ENCODE measurements around the gene BMPR1A. TPM values are rescaled to one million over a fixed set of nuclear protein-coding genes. Genes with fewer than 3 reads are reported as not detected.
"Not testable (repeated sequence)": the region's sequence is repeated elsewhere in the genome, so short reads cannot be mapped to it uniquely, and the experiment has no call there.

The BMPR1A gene
- total and polyA plus RNA-seq, 2 donors = 36.6 to 128 TPM

DNA sequence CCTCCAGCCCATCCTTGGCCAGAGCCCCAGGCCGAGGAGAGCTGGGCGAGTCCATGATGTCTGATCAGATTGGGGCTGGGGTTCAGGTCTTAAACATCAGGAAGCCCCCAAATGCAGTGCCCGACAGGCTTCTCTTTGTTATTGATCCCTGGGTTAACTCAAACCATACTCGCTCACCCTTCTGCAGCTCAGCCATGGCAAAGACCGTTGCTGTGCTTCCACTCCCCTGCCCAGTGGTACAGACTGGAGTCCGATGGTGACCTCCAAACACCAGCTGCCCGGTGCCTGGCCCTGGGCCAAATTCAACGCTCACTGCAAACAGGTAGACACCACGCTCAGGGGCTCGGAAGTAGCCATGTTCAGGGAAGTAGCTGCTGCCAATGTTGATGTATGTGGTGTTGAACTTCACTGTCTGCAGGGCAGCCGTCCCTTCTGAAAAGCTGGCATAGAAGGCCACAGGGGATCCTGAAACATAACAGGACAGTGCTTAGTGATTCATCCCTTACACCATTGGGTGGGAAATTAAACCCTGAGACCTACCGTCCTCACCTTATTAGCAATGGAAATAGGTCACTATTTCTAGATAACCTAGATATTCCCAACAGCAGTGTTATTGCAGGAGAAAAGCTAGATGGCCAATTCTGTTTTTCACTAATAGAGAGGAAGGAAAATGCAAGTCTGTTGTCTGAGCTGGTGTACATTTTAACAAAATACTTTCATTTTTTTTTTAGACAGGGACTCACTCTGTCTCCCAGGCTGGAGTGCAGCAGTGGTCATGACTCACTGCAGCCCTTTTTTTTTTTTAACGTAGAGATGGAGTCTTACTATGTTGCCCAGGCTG lies 180.5 kb downstream of the BMPR1A start:
- no peaks in the 10 kb centered on the region for H3K4me1 ChIP-seq (ENCODE audit: insufficient read depth)
- no peak overlapping the region for H3K4me3 ChIP-seq (ENCODE audit: low read depth, low read length)
- H3K36me3 ChIP-seq (ENCODE audit: insufficient read depth) = no peaks in the 10 kb centered on the region
- WGBS = 73% methylated on average over 13 of the region's 13 CpGs
- H3K27ac ChIP-seq (ENCODE audit: low read depth) = no peak overlapping the region
- no peak for DNase-seq (ENCODE audit: extremely low spot score)

DNA sequence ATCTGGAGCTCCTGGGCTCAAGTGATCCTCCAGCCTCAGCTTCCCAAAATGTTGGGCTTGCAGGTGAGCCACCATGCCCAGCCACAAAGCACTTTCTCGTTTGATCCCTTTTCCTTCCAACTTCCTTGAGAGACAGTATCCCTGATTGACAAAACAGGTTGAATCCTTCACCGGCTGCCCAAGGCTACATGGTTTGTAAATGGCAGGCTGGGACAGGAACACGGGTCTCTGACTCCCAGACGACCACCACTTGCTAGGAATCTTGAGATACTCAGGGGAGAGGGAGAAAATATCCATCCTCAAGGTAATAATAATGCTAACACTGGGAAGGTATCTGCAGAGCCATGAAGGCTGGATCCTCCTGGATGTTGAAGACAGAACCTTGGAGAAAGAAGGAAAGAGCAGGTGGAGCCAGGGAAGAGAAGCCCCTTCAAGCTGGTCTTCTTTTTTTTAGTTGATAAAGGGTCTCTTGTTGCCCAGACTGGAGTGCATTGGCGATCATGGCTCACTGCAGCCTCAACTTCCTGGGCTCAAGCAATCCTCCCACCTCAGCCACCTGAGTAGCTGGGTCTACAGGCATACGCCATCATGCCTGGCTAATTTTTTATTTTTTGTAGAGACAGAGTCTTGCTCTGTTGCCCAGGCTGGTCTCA lies 181.2 kb downstream of the BMPR1A start:
- Histone ChIP-seq H3K36me3 (ENCODE audit: insufficient read depth) (no peaks in the 10 kb centered on the region), H3K4me1 (ENCODE audit: insufficient read depth) (no peaks in the 10 kb centered on the region), H3K27ac (ENCODE audit: low read depth) (no peak overlapping the region), H3K4me3 (ENCODE audit: low read depth, low read length) (no peak overlapping the region)
- DNase-seq (ENCODE audit: extremely low spot score) = no peak
- WGBS = 77% methylated on average over 6 of the region's 6 CpGs

DNA sequence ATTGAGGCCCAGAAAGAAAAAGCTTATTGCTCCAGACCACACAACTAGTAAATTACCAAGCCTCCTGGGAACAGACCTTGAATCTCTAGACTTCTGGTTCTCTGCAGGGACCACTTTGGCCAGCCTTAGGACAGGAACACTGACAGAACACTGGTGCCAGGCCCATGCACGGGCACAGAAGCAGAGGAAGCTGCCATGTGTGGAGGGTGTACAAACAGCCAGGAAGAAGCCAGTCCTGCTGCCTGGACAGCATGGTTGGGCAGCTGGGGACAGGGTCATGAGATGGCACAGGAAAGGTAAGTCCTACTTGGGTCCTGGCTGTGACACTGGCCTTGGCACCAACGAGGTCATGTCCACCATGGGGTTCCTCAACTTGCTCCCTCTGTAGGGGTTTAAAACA lies 181.8 kb downstream of the BMPR1A start:
- no peaks in the 10 kb centered on the region for H3K4me1 ChIP-seq (ENCODE audit: insufficient read depth)
- DNase-seq (ENCODE audit: extremely low spot score) = no peak
- 84% methylated on average over 2 of the region's 2 CpGs for WGBS
- H3K27ac ChIP-seq (ENCODE audit: low read depth) = no peak overlapping the region
- H3K36me3 ChIP-seq (ENCODE audit: insufficient read depth) = no peaks in the 10 kb centered on the region
- H3K4me3 ChIP-seq (ENCODE audit: low read depth, low read length) = no peak overlapping the region

DNA sequence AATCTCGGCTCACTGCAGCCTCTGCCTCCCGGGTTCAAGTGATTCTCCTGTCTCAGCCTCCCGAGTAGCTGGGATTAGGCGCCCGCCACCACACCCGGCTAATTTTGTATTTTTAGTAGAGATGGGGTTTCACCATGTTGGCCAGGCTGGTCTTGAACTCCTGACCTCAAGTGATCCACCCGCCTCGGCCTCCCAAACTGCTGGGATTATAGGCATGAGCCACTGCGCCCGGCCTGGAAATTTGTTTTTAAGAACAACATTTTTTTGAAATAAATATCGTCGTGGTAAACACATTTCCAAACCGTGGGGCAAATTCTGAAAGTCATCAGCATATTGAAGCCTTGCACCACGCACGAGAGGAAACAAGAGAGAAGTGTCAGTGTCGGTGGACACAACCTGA lies 183.7 kb downstream of the BMPR1A start:
- not testable (repeated sequence) for H3K4me1 ChIP-seq (ENCODE audit: insufficient read depth); H3K36me3 ChIP-seq (ENCODE audit: insufficient read depth); DNase-seq (ENCODE audit: extremely low spot score); H3K4me3 ChIP-seq (ENCODE audit: low read depth, low read length); H3K27ac ChIP-seq (ENCODE audit: low read depth)
- 85% methylated on average over 16 of the region's 16 CpGs for WGBS

DNA sequence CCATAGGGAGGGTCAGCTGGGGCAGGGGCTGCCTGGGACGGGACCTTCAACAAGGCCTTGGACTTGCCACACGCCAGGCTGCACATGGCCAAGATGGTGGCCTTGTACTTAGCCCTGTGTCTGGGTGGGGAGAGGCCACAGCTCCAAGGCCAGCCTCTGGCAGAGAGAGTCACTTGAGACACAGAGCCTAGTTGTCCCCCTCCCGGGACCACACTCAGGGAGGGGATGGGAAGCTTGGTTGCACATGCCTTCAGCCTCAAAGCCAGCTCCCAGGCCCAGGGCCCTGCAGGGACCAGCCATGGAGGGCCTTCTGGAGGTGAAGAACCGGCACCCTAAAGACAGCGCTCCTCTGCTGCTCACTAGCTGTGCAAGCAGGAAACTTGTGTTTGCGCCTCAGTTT lies 184.3 kb downstream of the BMPR1A start:
- no peaks in the 10 kb centered on the region for H3K4me1 ChIP-seq (ENCODE audit: insufficient read depth)
- no peaks in the 10 kb centered on the region for H3K36me3 ChIP-seq (ENCODE audit: insufficient read depth)
- DNase-seq (ENCODE audit: extremely low spot score) = no peak

DNA sequence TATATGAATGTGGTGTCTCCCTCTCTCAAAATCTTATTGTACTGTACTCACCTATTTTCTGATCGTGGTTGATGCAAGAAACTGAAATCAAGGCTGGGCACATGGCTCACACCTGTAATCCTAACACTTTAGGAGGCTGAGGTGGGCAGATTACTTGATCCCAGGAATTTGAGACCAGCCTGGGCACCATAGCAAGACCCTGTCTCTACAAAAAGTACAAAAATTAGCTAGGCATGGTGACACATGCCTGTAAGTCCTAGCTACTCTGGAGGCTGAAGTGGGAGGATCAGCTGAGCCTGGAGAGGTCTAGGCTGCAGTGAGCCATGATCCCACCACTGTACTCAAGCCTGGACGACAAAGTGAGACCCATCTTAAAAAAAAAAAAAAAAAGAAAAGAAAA lies 185.0 kb downstream of the BMPR1A start:
- H3K4me1 ChIP-seq (ENCODE audit: insufficient read depth) = no peaks in the 10 kb centered on the region
- 85% methylated on average over 2 of the region's 2 CpGs for WGBS
- H3K36me3 ChIP-seq (ENCODE audit: insufficient read depth) = no peaks in the 10 kb centered on the region
- H3K4me3 ChIP-seq (ENCODE audit: low read depth, low read length) = no peak overlapping the region
- no peak overlapping the region for H3K27ac ChIP-seq (ENCODE audit: low read depth)
- DNase-seq (ENCODE audit: extremely low spot score) = no peak

More for the DNA sequence above, 184.3 kb downstream of the BMPR1A start:
- H3K4me3 ChIP-seq (ENCODE audit: low read depth, low read length) = no peak overlapping the region
- WGBS = 86% methylated on average over 6 of the region's 6 CpGs
- no peak overlapping the region for H3K27ac ChIP-seq (ENCODE audit: low read depth)

DNA sequence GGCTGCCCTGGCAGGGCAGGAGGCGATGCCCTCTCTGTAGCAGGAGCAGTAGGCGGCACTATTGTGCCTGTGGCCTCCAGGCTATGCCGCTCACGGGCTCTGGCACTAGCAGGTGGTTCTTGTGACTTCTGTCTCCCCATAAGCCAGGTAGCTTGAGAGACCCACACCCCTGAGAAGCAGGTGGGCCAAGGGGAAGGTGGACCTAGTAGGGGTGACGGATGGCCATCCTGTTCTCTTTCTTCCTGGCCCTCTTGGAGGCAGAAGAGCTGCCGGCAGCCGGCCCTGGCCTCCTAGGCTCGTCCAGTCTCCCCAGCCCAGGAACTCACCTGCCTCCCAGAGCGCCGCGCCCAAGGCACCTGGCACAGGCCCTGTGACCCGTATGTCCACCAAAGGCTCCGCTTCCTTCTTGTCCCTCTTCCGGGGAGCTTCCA lies 185.6 kb downstream of the BMPR1A start:
- H3K27ac ChIP-seq (ENCODE audit: low read depth) = no peak overlapping the region
- H3K4me3 ChIP-seq (ENCODE audit: low read depth, low read length) = no peak overlapping the region
- H3K4me1 ChIP-seq (ENCODE audit: insufficient read depth) = no peaks in the 10 kb centered on the region
- H3K36me3 ChIP-seq (ENCODE audit: insufficient read depth) = no peaks in the 10 kb centered on the region
- 94% methylated on average over 14 of the region's 14 CpGs for WGBS
- DNase-seq (ENCODE audit: extremely low spot score) = no peak

DNA sequence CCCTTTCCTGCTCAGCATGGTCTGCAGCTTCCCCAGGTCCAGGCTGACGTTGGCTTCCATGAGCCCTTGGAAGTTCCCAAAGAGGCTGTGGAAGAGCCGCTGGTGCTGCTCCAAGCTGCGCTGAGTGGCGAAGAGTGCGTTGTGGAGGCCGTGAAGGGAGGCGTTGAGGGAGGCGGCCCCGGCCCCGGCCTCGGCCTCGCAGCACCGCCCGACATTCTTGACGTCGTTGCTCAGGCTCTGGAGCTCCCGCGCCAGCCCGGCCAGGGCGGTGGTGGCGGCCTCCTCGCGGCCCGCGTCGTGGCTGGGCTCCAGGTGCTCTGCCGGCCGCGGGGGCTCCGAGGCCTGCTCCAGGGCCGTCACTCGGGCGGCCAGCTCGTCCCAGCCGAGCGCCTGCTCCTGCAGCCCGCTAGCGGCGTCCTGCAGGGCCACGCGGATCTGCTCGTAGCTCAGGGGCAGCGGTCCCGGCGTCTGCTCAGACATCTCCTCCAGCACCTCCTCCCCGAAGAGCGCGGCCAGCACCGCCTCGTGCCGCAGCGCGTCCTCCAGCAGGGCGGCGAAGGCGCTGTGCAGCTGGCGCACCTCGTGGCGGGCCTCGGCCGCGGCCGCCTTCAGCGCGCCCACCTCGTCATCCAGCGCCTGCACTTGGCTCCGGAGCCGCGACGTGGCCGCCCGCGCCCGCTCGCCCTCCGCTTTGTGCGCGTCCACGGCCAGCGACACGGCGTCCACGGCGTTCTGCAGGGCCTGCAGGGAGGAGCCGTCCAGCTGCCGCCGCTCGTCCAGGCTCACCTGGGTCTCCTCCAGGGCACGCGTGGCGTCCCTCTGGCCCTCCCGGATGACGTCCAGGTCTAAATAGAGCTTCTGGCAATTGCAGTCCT lies 186.3 kb downstream of the BMPR1A start:
- Histone ChIP-seq H3K27ac (ENCODE audit: low read depth) (no peak overlapping the region), H3K4me3 (ENCODE audit: low read depth, low read length) (no peak overlapping the region), H3K36me3 (ENCODE audit: insufficient read depth) (no peaks in the 10 kb centered on the region), H3K4me1 (ENCODE audit: insufficient read depth) (no peaks in the 10 kb centered on the region)
- DNase-seq (ENCODE audit: extremely low spot score) = no peak
- 60% methylated on average over 94 of the region's 94 CpGs for WGBS

DNA sequence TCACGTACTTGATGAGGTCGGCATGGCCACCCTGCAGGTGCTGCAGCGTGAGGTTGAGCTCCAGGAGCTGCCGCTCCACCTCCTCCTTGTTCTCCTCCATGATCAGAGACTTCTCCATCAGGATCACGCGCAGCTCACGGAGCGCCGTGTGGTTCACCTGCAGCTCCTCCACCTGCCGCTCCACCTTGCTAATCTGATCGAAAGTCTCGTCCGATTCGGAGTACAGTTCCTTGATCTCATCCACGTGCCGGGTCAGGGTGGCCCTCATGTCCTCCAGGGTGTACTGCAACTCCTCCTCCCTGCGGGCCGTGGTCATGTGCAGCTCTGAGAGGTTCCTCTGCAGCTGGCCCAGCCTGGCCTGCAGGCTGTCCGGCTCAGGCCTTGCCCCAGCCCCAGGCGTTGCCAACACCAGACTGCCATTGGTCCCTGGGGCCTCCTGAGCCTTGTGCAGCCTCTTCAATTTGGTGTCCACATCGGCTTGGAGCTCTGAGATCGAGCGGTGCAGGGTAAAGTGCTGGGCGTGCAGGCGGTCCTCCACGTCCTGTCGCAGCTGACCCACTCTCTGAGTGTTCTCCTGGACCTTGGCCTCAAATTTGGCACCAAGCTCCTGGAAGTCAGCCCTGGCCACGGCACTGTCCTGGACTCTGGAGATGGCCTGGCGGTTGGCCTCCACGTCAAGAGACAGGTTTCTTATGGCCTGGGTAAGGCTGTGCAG lies 187.1 kb downstream of the BMPR1A start:
- no peak for DNase-seq (ENCODE audit: extremely low spot score)
- 95% methylated on average over 30 of the region's 30 CpGs for WGBS
- Histone ChIP-seq H3K4me1 (ENCODE audit: insufficient read depth) (no peaks in the 10 kb centered on the region), H3K36me3 (ENCODE audit: insufficient read depth) (no peaks in the 10 kb centered on the region), H3K27ac (ENCODE audit: low read depth) (no peak overlapping the region), H3K4me3 (ENCODE audit: low read depth, low read length) (no peak overlapping the region)

DNA sequence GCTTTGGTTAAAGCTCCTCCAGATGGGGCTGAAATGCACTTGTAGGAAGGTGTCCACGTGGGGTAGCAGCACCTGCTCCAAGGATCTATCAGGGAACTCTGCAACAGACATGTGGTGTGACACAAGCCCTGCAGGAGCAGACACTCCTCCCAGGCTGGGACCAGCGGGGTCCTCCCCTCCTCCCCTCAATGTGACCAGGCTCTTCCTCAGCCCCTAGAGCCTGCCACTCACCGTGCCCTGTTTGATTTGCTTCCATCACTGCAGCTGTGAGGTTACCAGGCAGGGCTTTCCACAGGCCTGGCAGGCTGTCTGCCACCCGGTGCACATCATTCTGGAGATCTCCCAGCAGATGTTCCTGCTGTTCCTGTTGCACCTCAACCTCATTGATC lies 187.6 kb downstream of the BMPR1A start:
- Histone ChIP-seq H3K4me3 (ENCODE audit: low read depth, low read length) (no peak overlapping the region), H3K27ac (ENCODE audit: low read depth) (no peak overlapping the region), H3K36me3 (ENCODE audit: insufficient read depth) (no peaks in the 10 kb centered on the region), H3K4me1 (ENCODE audit: insufficient read depth) (no peaks in the 10 kb centered on the region)
- 92% methylated on average over 4 of the region's 4 CpGs for WGBS
- DNase-seq (ENCODE audit: extremely low spot score) = no peak

DNA sequence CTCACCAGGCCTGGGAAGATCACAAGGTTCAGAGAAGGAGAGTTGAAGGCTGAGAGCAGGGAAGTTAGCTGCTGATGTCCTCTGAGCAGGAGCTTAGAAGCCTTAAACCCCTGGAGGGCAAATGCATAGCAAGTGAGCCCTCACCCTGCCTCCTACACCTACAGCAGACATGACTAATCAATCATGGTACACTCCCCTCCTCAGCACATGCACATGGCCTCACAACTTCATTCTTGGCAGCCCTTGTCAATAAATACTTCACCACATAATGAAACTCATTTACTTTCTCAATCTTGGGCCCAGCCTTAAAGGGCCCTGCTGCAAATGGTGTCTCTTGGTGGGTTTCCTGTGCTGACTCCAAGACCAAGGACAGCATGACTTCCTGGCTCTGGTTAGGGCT lies 188.1 kb downstream of the BMPR1A start:
- H3K4me3 ChIP-seq (ENCODE audit: low read depth, low read length) = no peak overlapping the region
- no peaks in the 10 kb centered on the region for H3K4me1 ChIP-seq (ENCODE audit: insufficient read depth)
- H3K27ac ChIP-seq (ENCODE audit: low read depth) = no peak overlapping the region
- DNase-seq (ENCODE audit: extremely low spot score) = no peak
- no peaks in the 10 kb centered on the region for H3K36me3 ChIP-seq (ENCODE audit: insufficient read depth)

DNA sequence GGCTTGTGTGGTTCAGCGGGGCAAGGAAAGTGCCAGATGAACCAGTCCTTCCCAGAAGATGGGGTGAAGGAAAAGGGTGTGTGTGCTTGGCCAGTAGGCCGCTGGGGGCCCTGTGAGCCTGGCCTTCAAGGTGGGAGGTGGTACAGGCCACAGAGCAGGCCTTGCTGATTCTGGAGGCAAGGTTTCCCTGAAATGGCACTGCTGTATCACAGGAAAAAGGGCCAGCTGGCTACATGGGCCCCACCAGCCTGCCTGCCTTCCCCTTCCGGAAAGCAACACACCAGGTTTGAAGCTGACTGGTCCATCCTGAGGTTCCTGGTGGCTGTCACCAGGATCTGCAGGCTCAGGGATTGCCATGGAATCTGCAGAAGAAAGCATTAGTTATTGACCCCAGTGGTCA lies 188.5 kb downstream of the BMPR1A start:
- 93% methylated on average over 3 of the region's 3 CpGs for WGBS
- Histone ChIP-seq H3K27ac (ENCODE audit: low read depth) (no peak overlapping the region), H3K36me3 (ENCODE audit: insufficient read depth) (no peaks in the 10 kb centered on the region), H3K4me1 (ENCODE audit: insufficient read depth) (no peaks in the 10 kb centered on the region), H3K4me3 (ENCODE audit: low read depth, low read length) (no peak overlapping the region)
- no peak for DNase-seq (ENCODE audit: extremely low spot score)
